Activated T-cell treated with anti-CD3 and anti-CD28 coated beads, Interleukin-2, amount 50 U/mL, for 1 hour (primary cell): ENCODE data around the gene TSPY9.
"Not testable (repeated sequence)": the region's sequence is repeated elsewhere in the genome, so short reads cannot be mapped to it uniquely, and the experiment has no call there.

ENCODE experiments used
- DNase-seq: peaks from one replicate; pipeline ENCODE4 v3.0.0-alpha.2; 2020

Gene TSPY9, protein sequence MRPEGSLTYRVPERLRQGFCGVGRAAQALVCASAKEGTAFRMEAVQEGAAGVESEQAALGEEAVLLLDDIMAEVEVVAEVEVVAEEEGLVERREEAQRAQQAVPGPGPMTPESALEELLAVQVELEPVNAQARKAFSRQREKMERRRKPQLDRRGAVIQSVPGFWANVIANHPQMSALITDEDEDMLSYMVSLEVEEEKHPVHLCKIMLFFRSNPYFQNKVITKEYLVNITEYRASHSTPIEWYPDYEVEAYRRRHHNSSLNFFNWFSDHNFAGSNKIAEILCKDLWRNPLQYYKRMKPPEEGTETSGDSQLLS

DNA sequence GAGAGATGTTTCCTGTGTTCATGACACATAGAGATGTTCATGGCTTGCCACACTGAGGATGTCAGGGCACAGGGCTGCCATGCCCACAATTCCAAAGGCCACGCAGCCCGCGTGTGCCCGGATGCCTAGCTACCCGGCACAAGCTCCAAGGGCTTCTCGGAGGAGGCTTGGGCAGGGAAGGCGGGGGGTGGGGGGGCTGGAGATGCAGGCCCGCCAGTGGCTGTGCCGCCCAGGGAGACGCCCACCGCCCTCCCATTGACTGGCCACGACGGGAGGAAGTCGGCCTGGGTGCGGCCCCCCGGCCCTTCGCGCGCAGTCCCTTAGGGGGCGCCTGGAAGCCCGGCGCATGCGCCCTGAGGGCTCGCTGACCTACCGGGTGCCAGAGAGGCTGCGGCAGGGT lies at the start of gene TSPY9:
TSS of gene TSPY9 (plus strand) at position 301 of the 400 bp plus-strand sequence. CDS start at position 347, 46 bp downstream.
- not testable (repeated sequence) for DNase-seq

DNA sequence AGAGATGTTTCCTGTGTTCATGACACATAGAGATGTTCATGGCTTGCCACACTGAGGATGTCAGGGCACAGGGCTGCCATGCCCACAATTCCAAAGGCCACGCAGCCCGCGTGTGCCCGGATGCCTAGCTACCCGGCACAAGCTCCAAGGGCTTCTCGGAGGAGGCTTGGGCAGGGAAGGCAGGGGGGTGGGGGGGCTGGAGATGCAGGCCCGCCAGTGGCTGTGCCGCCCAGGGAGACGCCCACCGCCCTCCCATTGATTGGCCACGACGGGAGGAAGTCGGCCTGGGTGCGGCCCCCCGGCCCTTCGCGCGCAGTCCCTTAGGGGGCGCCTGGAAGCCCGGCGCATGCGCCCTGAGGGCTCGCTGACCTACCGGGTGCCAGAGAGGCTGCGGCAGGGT lies 20.4 kb upstream of the TSPY9 start, which contains the start of gene TSPY1:
TSS of gene TSPY1 (plus strand) at position 301 of the 400 bp plus-strand sequence. CDS start at position 347, 46 bp downstream.
- not testable (repeated sequence) for DNase-seq

DNA sequence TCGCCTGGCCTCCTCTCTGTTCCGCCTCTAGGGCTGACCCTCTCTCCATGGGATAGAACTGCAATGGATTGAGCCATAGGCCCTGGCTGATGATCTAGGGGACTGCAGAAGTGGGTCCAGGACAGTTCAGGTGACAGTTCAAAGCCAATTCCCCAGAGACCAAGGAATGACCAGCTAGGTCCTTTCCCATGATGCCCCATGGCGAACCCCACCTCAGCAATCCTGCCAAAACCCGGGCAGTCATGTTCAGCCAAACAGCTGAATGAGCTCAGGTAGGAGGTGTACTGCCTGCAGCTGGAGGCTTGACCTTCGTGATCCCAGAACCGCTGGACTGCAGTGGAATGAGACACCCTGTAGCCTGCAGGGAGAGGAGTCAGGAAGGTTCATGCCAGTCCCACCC lies 17.3 kb downstream of the TSPY9 start:
- DNase-seq, result not testable (repeated sequence)

DNA sequence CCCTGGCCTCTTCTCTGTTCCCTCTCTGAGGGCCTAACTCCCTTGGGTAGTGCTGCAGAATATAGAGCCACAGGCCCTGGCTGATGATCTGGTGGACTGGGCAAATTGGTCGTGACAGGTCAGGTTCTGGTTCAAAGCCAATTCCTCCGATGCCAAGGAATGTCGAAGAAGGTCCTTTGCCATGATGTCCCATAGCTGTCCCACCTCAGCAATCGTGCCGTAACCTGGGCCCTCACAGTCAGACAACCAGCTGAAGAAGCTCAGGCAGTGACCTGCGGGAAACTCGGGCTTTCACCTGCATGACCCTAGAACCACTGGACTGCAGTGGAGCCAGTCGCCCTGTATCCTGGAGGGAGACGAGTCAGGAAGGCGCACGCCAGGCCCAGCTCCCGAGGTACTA lies 29.2 kb downstream of the TSPY9 start:
- DNase-seq, result not testable (repeated sequence)

DNA sequence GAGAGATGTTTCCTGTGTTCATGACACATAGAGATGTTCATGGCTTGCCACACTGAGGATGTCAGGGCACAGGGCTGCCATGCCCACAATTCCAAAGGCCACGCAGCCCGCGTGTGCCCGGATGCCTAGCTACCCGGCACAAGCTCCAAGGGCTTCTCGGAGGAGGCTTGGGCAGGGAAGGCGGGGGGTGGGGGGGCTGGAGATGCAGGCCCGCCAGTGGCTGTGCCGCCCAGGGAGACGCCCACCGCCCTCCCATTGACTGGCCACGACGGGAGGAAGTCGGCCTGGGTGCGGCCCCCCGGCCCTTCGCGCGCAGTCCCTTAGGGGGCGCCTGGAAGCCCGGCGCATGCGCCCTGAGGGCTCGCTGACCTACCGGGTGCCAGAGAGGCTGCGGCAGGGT lies 40.5 kb downstream of the TSPY9 start, which contains the start of gene TSPY10:
TSS of gene TSPY10 (plus strand) at position 301 of the 400 bp plus-strand sequence. CDS start at position 347, 46 bp downstream.
- not testable (repeated sequence) for DNase-seq
